K562 (cell line): Measurements from ENCODE around the gene PSMA1. TPM values are rescaled to one million over a fixed set of nuclear protein-coding genes. Genes with fewer than 3 reads are reported as not detected.

Source experiments
- BRF1 ChIP-seq: IDR thresholded peaks from 3 replicates; pipeline ENCODE4 v1.6.1; 2011; ENCODE audit warnings: borderline replicate concordance, mild to moderate bottlenecking; ENCODE audit not compliant: insufficient read length; ENCODE audit errors: extremely low read depth
- CAMTA2 ChIP-seq: fragments of 250-450 bp; sonication (Bioruptor Pico); conservative IDR thresholded peaks from 2 replicates; pipeline ENCODE4 v1.5.1; 2022
- E2F1 ChIP-seq: sonication (generic); formaldehyde crosslinking; IDR thresholded peaks from 2 replicates; pipeline ENCODE4 v1.8.1; 2023; ENCODE audit warnings: mild to moderate bottlenecking, missing genetic modification reagents, moderate library complexity
- FOXP1 ChIP-seq: sonication (generic); formaldehyde crosslinking; IDR thresholded peaks from 2 replicates; pipeline ENCODE4 v1.8.0; 2022; ENCODE audit warnings: mild to moderate bottlenecking, missing genetic modification reagents
- GABPA ChIP-seq: fragments of 200-800 bp; sonication (Bioruptor generic); conservative IDR thresholded peaks from 2 replicates; pipeline ENCODE4 v1.6.1; 2016; ENCODE audit warnings: low read depth, missing genetic modification characterization, missing compliant biosample characterization
- GABPB2 ChIP-seq: fragments of 250-450 bp; sonication (Bioruptor Pico); conservative IDR thresholded peaks from 2 replicates; pipeline ENCODE4 v1.5.1; 2021; ENCODE audit warnings: mild to moderate bottlenecking
- HMGN3 ChIP-seq: IDR thresholded peaks from 2 replicates; pipeline ENCODE4 v1.6.1; 2011; ENCODE audit warnings: borderline replicate concordance, low read depth, mild to moderate bottlenecking, mixed read lengths, low read length; ENCODE audit not compliant: insufficient read length; ENCODE audit errors: extremely low read depth
- JUN ChIP-seq, 2 experiments: sonication (generic) in 1 of 2; formaldehyde crosslinking in 1 of 2; IDR thresholded peaks; 2 replicates each; pipeline versions ENCODE4 v1.6.1 to v1.8.0; 2012 to 2022; ENCODE audit warnings: borderline replicate concordance in 2 of 2, mild to moderate bottlenecking in 2 of 2, improper control_type of control experiment in 1 of 2, low read depth in 1 of 2, low read length in 1 of 2, missing genetic modification reagents in 1 of 2
- MBD2 ChIP-seq: sonication (generic); IDR thresholded peaks from 2 replicates; pipeline ENCODE4 v1.6.1; 2016; ENCODE audit warnings: low read depth, borderline replicate concordance
- MCM2 ChIP-seq: fragments of 450-650 bp; IDR thresholded peaks from 2 replicates; pipeline ENCODE4 v1.6.1; 2017; ENCODE audit warnings: low read depth, mild to moderate bottlenecking
- NR2C1 ChIP-seq, 2 experiments: fragments of 450-650 bp; IDR thresholded peaks; 2 replicates each; pipeline ENCODE4 v1.6.1; 2017; ENCODE audit warnings: mild to moderate bottlenecking in 2 of 2, antibody characterized with exemption in 1 of 2, inconsistent platforms in 1 of 2, missing compliant biosample characterization in 1 of 2, missing genetic modification characterization in 1 of 2
- NR2F6 ChIP-seq: fragments of 450-650 bp; formaldehyde crosslinking; IDR thresholded peaks from 2 replicates; pipeline ENCODE4 v1.4.0; 2020; ENCODE audit warnings: mild to moderate bottlenecking
- NRF1 ChIP-seq, 2 experiments: fragments of 450-650 bp; IDR thresholded peaks in 1 of 2; conservative IDR thresholded peaks in 1 of 2; 2 replicates each; pipeline ENCODE4 v1.6.1; 2014; ENCODE audit warnings: mild to moderate bottlenecking in 2 of 2
- POU5F1 ChIP-seq: fragments of 150-350 bp; IDR thresholded peaks from 2 replicates; pipeline ENCODE4 v1.6.1; 2014; ENCODE audit warnings: borderline replicate concordance, low read length, low read depth, mild to moderate bottlenecking; ENCODE audit not compliant: partially characterized antibody
- SMAD1 ChIP-seq: fragments of 150-350 bp; IDR thresholded peaks from 2 replicates; pipeline ENCODE4 v1.6.1; 2014; ENCODE audit warnings: low read length, low read depth; ENCODE audit not compliant: partially characterized antibody
- STAT5A ChIP-seq: IDR thresholded peaks from 2 replicates; pipeline ENCODE4 v1.6.1; 2012; ENCODE audit warnings: low read length, inconsistent platforms, borderline replicate concordance
- TAF7 ChIP-seq: fragments of 450-650 bp; IDR thresholded peaks from 2 replicates; pipeline ENCODE4 v1.6.1; 2016; ENCODE audit warnings: missing genetic modification characterization, missing compliant biosample characterization
- TBP ChIP-seq: optimal IDR thresholded peaks from 2 replicates; pipeline ENCODE3; 2011; ENCODE audit warnings: low read depth, low read length, improper control_type of control experiment
- TFAP4 ChIP-seq: sonication (generic); formaldehyde crosslinking; IDR thresholded peaks from 2 replicates; pipeline ENCODE4 v1.8.0; 2022; ENCODE audit warnings: missing genetic modification reagents, mild to moderate bottlenecking, moderate library complexity, borderline replicate concordance
- THAP12 ChIP-seq: fragments of 250-450 bp; sonication (Bioruptor Pico); IDR thresholded peaks from 2 replicates; pipeline ENCODE4 v1.9.0; 2021; ENCODE audit warnings: mild to moderate bottlenecking, inconsistent platforms
- ZNF740 ChIP-seq, 3 experiments: fragments of 200-800 bp in 1 of 3; sonication (Bioruptor generic) in 1 of 3; sonication (generic) in 1 of 3; formaldehyde crosslinking in 1 of 3; IDR thresholded peaks; 2 replicates each; pipeline versions ENCODE4 v1.6.1 to v1.8.0; 2016 to 2022; ENCODE audit warnings: mild to moderate bottlenecking in 2 of 3, missing compliant biosample characterization in 2 of 3, missing genetic modification characterization in 2 of 3, missing genetic modification reagents in 1 of 3
- polyA plus RNA-seq, 8 experiments: library from polyadenylated mRNA; depleted of rRNA in 4 of 8; stranded (reverse) in 5 of 8; unstranded in 3 of 8; fragments of >200 nt; fragmentation: Nextera tagmentation in 2 of 8; fragmentation: Illumina TruSeq in 1 of 8; extraction: Ambion mirVana in 2 of 8; extraction: Trizol in 1 of 8; gene quantifications; 2 replicates each; pipeline versions ENCODE4 v1.2.1 to v1.2.3, GENCODE V29; 2011 to 2014; ENCODE audit warnings: inconsistent platforms in 1 of 8, missing spikeins in 1 of 8
- total RNA-seq, 7 experiments: library from RNA; depleted of rRNA in 6 of 7; stranded (reverse); fragments of >200 nt in 6 of 7; fragmentation: Illumina TruSeq in 2 of 7; extraction: Trizol in 2 of 7; gene quantifications; 2 replicates each; pipeline versions ENCODE4 v1.2.1 to v1.2.3, GENCODE V29; 2011 to 2021; ENCODE audit warnings: low replicate concordance in 1 of 7

The PSMA1 gene
- total and polyA plus RNA-seq, 9 of the 15 experiments (the other 6 are each of a cell fraction or from before 2014, with no cell fraction given) = 283 to 1,007 (median 424) TPM

GRCh38 chr11:14499560-14500180, 20.5 kb downstream of the PSMA1 start, which contains the start of gene COPB1 (continued):
- TF ChIP-seq GABPA (tag) (peak; percentile 39), CAMTA2 (CRISPR knock-in tag) (no peak), SMAD1 (peak; percentile 38), POU5F1 (peak; percentile 75), TAF7 (tag) (peak; percentile 58), MBD2 (peak; percentile 45; the same call in 1 of the 2 replicates), NR2F6 (no peak), FOXP1 (CRISPR knock-in tag) (0 out of 2 replicates have a peak, but pooled peaks have one; percentile 45), STAT5A (no peak), ZNF740 (CRISPR knock-in tag; IDR thresholded peaks at IDR 0.05) (peak; percentile 87; the same call in 1 of the 2 replicates), ZNF740 (tag; IDR thresholded peaks at IDR 0.05) (peak in 1 of 2 experiments; percentile 69; a peak in 1 of 4 replicates), E2F1 (no peak), TFAP4 (CRISPR knock-in tag) (peak; percentile 58; the same call in 1 of the 2 replicates), MCM2 (no peak), BRF1 (no peak), JUN (IDR thresholded peaks at IDR 0.05; ENCODE audit: borderline replicate concordance, low read depth, low read length) (0 out of 2 replicates have a peak, but pooled peaks have one; percentile 26), JUN (CRISPR knock-in tag; IDR thresholded peaks at IDR 0.05; ENCODE audit: borderline replicate concordance) (no peak), NRF1 (conservative IDR thresholded peaks at IDR 0.05 in 1 of 2, IDR thresholded peaks at IDR 0.05 in 1 of 2) (peak; percentile 86 to 89), HMGN3 (peak; percentile 64), THAP12 (CRISPR knock-in tag) (peak; percentile 57; the same call in 1 of the 2 replicates), GABPB2 (CRISPR knock-in tag) (no peak), TBP (peak; percentile 79), NR2C1 (IDR thresholded peaks at IDR 0.05) (peak; percentile 6; the same call in 1 of the 2 replicates), NR2C1 (tag; IDR thresholded peaks at IDR 0.05) (0 out of 2 replicates have a peak, but pooled peaks have one; percentile 13)
